Breast epithelium (tissue), 3 donors: Measurements from ENCODE around the gene CNP.

Experiments
- CTCF ChIP-seq, 3 donors: fragments of 450-650 bp; IDR thresholded peaks; one replicate each; pipeline ENCODE4 v1.5.1; 2016 to 2017; ENCODE audit warnings: antibody characterized with exemption in 3 of 3, mild to moderate bottlenecking in 3 of 3, moderate library complexity in 3 of 3
- POLR2A ChIP-seq: fragments of 450-650 bp; IDR thresholded peaks from one replicate; pipeline ENCODE4 v1.6.1; 2016; ENCODE audit warnings: antibody characterized with exemption, mild to moderate bottlenecking, moderate library complexity
- POLR2AphosphoS5 ChIP-seq, 3 donors: sonication (generic); formaldehyde crosslinking; IDR thresholded peaks; one replicate each; pipeline ENCODE4 v1.6.1; 2017; ENCODE audit warnings: antibody characterized with exemption in 3 of 3

GRCh38 chr17:41998497-41998896 lies 31.9 kb downstream of the CNP start:
- TF ChIP-seq CTCF (IDR thresholded peaks at IDR 0.05), result no peak
- no peak for TF ChIP-seq POLR2A
- no peak for TF ChIP-seq POLR2AphosphoS5 (IDR thresholded peaks at IDR 0.05)
